SK-N-MC (cell line): ENCODE results near the gene C1orf146.

ENCODE experiments used
- EZH2 ChIP-seq: fragments of 200-600 bp; sonication (generic); IDR thresholded peaks from one replicate; pipeline ENCODE4 v1.6.1; 2017; ENCODE audit warnings: antibody characterized with exemption
- FOXP2 ChIP-seq: optimal IDR thresholded peaks from 2 replicates; pipeline ENCODE3; 2011; ENCODE audit warnings: mild to moderate bottlenecking, moderate library complexity; ENCODE audit not compliant: insufficient read depth; ENCODE audit errors: extremely low read length, control extremely low read depth
- POLR2AphosphoS5 ChIP-seq: IDR thresholded peaks from 2 replicates; pipeline ENCODE4 v1.6.1; 2012; ENCODE audit warnings: mild to moderate bottlenecking, low read depth, low read length, borderline replicate concordance

- TF ChIP-seq EZH2 (no peak), POLR2AphosphoS5 (no peak), FOXP2 (no peak)
Measured at GRCh38 chr1:92228401-92228800, 10.7 kb downstream of the C1orf146 start.
